GM12865 (cell line): ENCODE measurements around the gene STK39.
A peak's percentile ranks its signal among the peaks of the same experiment; 100 is the strongest.

Experiments
- DNase-seq: peaks from one replicate; pipeline ENCODE4 v3.0.0; 2010; ENCODE audit warnings: low read depth
- H3K4me3 ChIP-seq: 2 replicates; pipeline ENCODE4 v1.5.1; 2011; ENCODE audit warnings: mild to moderate bottlenecking, low read depth, low read length, control low read depth
- TF ChIP-seq, protein P1 (sequence below): IDR thresholded peaks from 2 replicates; pipeline ENCODE4 v1.5.1; 2011; ENCODE audit warnings: low read length, control low read depth, low read depth, inconsistent platforms; ENCODE audit not compliant: insufficient read depth; ENCODE audit errors: missing control alignments

The STK39 gene

DNA sequence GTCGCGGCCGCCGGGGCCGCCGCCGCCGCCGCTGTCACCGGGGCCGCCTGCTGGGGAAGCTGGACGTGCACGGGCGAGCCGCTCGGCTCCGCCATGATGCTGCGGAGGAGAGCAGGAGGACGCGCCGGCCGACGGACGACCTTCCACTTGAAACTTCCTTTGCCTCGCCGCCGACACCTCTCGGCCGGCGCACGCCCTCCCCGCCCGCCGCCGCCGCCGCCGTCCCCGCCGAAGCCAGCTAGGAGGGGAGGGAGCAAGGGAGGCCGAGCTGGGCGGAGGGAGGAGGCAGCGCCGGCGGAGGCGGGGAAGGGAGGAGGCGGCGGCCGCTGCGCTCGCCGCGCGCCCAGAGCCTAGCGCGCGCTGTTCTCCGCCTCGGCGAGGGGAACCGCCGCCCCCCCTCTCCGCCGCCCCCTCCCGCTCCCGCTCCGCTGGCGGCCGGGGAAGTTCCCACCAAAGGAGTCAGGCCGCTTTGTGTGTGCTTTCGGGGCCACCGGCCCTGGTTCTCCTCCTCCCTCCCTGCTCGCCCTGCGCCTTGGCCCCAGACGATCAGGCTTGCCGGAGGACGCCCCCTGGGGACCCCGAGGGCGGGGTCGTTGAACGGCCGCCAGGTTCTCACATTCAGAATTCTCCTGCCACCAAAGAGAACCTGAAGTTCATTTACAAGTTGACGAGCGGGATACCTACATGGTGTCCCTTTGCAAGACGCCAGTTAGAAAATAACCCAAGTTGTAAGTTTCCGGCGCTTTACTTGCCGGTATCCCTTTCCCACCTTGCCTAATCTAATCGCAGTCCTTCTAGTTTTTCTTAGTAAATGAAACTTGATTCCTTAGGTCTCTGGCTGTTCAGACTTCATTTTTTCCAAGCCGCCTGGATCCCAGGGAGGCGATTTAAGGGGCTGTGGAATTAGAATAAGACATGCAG is at the start of gene STK39:
TSS of gene STK39 (minus strand) at position 255 of the 921 bp plus-strand sequence. CDS start at position 95, 160 bp downstream.
- TF ChIP-seq, protein P1, sequence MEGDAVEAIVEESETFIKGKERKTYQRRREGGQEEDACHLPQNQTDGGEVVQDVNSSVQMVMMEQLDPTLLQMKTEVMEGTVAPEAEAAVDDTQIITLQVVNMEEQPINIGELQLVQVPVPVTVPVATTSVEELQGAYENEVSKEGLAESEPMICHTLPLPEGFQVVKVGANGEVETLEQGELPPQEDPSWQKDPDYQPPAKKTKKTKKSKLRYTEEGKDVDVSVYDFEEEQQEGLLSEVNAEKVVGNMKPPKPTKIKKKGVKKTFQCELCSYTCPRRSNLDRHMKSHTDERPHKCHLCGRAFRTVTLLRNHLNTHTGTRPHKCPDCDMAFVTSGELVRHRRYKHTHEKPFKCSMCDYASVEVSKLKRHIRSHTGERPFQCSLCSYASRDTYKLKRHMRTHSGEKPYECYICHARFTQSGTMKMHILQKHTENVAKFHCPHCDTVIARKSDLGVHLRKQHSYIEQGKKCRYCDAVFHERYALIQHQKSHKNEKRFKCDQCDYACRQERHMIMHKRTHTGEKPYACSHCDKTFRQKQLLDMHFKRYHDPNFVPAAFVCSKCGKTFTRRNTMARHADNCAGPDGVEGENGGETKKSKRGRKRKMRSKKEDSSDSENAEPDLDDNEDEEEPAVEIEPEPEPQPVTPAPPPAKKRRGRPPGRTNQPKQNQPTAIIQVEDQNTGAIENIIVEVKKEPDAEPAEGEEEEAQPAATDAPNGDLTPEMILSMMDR, result no peak
- H3K4me3 ChIP-seq, result peak within 1 kb of the TSS; percentile 55
- peak; percentile 69 for DNase-seq

DNA sequence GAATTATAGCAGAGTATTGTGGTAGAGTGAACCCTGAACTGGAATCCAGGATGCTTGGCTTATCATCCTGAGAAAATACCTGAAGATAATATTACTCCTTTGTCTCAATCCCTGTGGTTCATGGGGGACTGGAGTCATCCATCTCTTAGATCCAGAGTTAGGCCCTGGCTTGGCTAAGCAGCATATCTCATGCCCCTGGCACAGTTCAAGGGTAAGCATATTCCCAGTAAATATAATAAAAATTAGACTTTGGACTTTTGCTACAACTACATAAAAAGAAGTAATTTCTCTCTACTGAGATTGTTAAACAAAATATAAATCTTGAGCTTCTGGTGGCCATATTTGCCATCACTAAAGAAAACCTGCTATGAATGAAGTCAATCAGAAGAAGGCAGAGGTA is 47.7 kb upstream of the STK39 start:
- TF ChIP-seq, protein P1, result no peak
- no peak overlapping the region for H3K4me3 ChIP-seq
- no peak for DNase-seq

DNA sequence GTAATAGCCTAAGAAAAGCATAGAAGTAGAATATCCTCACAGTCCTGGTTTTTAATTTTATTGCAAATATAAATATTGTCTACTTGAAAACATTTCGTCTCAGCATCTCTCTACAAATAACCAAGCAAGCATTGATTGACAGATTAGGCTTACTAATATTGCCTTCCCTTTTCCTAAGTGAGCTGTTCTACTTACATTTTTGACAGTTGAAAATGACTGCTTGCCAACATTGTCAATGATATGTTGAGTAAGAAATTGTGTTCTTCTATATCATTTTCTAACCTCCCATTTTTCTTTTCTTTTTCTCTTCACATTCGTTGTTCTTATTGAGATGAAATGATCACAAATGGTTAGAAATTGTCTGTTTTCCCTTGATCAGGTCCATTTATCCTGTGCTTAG is 47.0 kb upstream of the STK39 start:
- no peak overlapping the region for H3K4me3 ChIP-seq
- TF ChIP-seq, protein P1, result no peak
- DNase-seq, result no peak

DNA sequence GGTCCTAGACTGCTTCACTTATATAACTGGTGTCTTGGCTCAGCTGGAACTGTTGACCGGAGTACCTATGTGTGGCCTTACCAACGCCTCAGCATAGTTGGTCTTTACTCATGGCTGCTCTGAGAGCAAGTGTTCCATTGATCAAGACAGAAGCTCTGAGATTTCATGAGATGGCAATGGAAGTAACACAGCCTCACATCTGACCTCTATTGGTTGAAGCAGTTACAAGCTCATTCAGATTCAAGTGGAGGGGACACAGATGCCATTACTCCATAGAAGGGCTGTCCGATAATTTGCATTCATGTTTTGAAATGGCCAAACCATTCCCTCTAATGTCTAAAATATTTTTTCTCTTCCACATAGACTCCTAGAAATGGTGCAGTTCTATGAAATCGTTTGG is 46.4 kb upstream of the STK39 start:
- TF ChIP-seq, protein P1, result no peak
- no peak for DNase-seq
- no peak overlapping the region for H3K4me3 ChIP-seq

DNA sequence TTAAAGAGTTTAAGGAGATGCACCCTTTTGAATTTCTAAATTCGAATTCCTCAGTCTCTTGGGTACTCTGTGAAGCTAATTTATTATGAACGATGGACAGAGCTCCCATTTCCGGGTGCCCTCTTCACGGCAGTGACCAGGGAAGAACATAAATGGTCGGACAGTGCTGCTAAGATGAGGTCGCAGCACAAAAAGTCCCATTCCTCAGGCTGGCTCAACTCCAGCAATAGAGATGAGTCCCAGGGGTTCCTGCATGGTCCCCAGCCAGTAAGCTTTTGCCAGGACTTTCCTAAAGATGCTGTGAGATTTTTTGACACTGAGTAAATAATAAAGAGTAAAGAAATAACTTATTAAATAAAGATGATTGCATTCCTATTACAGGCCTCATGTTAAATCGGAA is 43.0 kb upstream of the STK39 start:
- DNase-seq, result no peak
- TF ChIP-seq, protein P1, result no peak
- no peak overlapping the region for H3K4me3 ChIP-seq

DNA sequence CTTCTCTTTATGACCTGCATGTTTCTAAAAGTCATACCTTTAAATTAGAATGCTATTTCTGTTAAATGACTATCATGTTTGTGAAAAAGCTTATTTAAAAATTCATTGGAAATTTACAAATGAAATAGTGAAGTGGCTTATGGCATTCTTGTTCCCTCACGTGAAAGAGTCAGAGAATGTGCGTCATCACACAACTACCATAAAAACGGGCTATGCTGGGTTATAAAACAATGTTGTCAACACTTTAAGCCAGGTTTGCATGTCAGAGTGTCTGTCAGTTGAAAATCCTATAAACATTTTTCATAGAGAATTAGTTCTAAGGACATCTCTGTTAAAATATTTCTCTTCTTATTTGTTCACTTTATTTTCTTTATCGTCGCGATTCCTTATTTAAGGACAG is 42.5 kb upstream of the STK39 start:
- TF ChIP-seq, protein P1, result no peak
- no peak for DNase-seq

More for the DNA sequence above, 42.5 kb upstream of the STK39 start:
- H3K4me3 ChIP-seq, result no peak overlapping the region
